Measurements from ENCODE around the gene GPC6.

DNA sequence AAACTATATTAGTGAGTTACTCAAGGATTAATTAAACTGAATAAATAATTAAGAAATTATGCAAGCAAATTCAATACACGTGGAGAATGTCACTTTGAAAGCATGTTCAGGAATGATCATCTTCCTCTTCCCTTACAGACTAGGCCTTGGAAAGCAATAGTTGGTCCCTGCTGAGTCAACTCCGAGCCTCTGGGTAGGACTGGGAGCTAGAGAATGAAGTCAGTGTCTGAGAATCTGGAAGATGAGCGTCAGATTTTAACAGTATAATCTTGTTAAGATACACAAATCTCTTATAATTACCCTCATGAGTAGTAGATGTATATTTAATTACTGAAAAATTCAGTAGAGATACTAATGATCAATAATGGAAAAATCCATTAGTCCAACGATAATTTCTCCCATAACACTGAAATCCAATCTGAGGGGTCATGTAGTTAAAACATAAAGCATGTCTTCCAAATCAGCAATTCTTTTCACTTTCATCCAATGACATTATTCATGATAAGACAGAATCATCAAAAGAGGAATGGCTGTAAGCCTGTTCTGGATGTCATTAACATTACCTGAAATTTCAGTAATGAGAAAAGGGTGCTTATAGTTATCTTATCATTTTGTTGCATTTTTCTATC is 829.9 kb downstream of the GPC6 start:
- TF ChIP-seq BHLHE40 (IDR thresholded peaks at IDR 0.05; ENCODE audit: low read depth, low read length) (no peak), MAFK (IDR thresholded peaks at IDR 0.05; ENCODE audit: partially characterized antibody) (no peak), POLR2AphosphoS2 (conservative IDR thresholded peaks at IDR 0.05; ENCODE audit: low read length) (no peak), JUN (IDR thresholded peaks at IDR 0.05) (no peak), FOSL2 (IDR thresholded peaks at IDR 0.05) (no peak), FOSL2 (CRISPR knock-in tag; IDR thresholded peaks at IDR 0.05) (no peak), CEBPB (IDR thresholded peaks at IDR 0.05) (no peak), POLR2A (IDR thresholded peaks at IDR 0.05; ENCODE audit: low read length) (no peak), CHD4 (IDR thresholded peaks at IDR 0.05; ENCODE audit: borderline replicate concordance) (no peak), ESRRA (IDR thresholded peaks at IDR 0.05; ENCODE audit: borderline replicate concordance, low read length) (no peak), KDM1A (IDR thresholded peaks at IDR 0.05; ENCODE audit: low read depth) (no peak), RFX5 (IDR thresholded peaks at IDR 0.05) (no peak)
- TF ChIP-seq, protein P1, sequence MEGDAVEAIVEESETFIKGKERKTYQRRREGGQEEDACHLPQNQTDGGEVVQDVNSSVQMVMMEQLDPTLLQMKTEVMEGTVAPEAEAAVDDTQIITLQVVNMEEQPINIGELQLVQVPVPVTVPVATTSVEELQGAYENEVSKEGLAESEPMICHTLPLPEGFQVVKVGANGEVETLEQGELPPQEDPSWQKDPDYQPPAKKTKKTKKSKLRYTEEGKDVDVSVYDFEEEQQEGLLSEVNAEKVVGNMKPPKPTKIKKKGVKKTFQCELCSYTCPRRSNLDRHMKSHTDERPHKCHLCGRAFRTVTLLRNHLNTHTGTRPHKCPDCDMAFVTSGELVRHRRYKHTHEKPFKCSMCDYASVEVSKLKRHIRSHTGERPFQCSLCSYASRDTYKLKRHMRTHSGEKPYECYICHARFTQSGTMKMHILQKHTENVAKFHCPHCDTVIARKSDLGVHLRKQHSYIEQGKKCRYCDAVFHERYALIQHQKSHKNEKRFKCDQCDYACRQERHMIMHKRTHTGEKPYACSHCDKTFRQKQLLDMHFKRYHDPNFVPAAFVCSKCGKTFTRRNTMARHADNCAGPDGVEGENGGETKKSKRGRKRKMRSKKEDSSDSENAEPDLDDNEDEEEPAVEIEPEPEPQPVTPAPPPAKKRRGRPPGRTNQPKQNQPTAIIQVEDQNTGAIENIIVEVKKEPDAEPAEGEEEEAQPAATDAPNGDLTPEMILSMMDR (IDR thresholded peaks at IDR 0.05), result no peak
- TF ChIP-seq, protein P2, sequence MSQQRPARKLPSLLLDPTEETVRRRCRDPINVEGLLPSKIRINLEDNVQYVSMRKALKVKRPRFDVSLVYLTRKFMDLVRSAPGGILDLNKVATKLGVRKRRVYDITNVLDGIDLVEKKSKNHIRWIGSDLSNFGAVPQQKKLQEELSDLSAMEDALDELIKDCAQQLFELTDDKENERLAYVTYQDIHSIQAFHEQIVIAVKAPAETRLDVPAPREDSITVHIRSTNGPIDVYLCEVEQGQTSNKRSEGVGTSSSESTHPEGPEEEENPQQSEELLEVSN (IDR thresholded peaks at IDR 0.05; ENCODE audit: borderline replicate concordance, low read depth), result no peak
- TF ChIP-seq, protein P3, sequence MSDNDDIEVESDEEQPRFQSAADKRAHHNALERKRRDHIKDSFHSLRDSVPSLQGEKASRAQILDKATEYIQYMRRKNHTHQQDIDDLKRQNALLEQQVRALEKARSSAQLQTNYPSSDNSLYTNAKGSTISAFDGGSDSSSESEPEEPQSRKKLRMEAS (IDR thresholded peaks at IDR 0.05), result no peak

Data from A549 (cell line).